HepG2 (cell line): ENCODE measurements around the gene HHATL. TPM values are rescaled to one million over a fixed set of nuclear protein-coding genes. Genes with fewer than 3 reads are reported as not detected.

Experiments used
- ATAC-seq: fragments of 200-7000 bp; cut with Tn5 transposase; 3 replicates; pipeline ENCODE4 v1.9.1; 2020; ENCODE audit warnings: mild to moderate bottlenecking, moderate library complexity
- BruUV-seq: library from RNA; stranded (reverse); fragments of 400-500 nt; replicated peaks from 2 replicates; lab custom pipeline; 2021; lab: Mats Ljungman, UMichigan
- CTCF ChIA-PET: fragments of 300-600 bp; formaldehyde crosslinking; extraction: SDS; loops from one replicate; lab custom pipeline; 2021; ENCODE audit warnings: low total read pairs, inconsistent platforms, low intra/inter-chr PET ratio; lab: Yijun Ruan, JAX
- POLR2A ChIA-PET: fragments of 350-600 bp; sonication (Branson Sonifier 250); formaldehyde crosslinking; loops from one replicate; lab custom pipeline; 2020; ENCODE audit warnings: antibody characterized with exemption, inconsistent platforms; lab: Yijun Ruan, JAX
- DNase-seq: peaks from one replicate; pipeline ENCODE4 v3.0.0-alpha.2; 2015; ENCODE audit warnings: low spot score
- FAIRE-seq: peaks from 3 replicates; lab custom pipeline; 2011; peaks lifted over from hg19 to GRCh38; lab: Jason Lieb, UNC
- H2AFZ ChIP-seq: one replicate; pipeline ENCODE4 v1.6.1; 2011; ENCODE audit warnings: low read length, inconsistent platforms
- H3K27ac ChIP-seq: fragments of 300-600 bp; 3 replicates; pipeline ENCODE4 v1.8.0; 2011; ENCODE audit warnings: mixed run types, mild to moderate bottlenecking, mixed read lengths, low read length, inconsistent platforms; ENCODE audit not compliant: insufficient read depth; ENCODE audit errors: extremely low read length
- H3K27me3 ChIP-seq, 2 experiments: fragments of 200-600 bp in 1 of 2; 2 replicates in 1 of 2; 3 replicates in 1 of 2; pipeline versions ENCODE4 v1.6.0 to v1.8.0; 2011; ENCODE audit warnings: low read length in 2 of 2, mild to moderate bottlenecking in 2 of 2, moderate library complexity in 2 of 2, inconsistent platforms in 1 of 2; ENCODE audit not compliant: insufficient read depth in 2 of 2, control insufficient read depth in 1 of 2
- H3K36me3 ChIP-seq, 2 experiments: fragments of 200-600 bp in 1 of 2; replicated peaks in 1 of 2; 2 replicates in 1 of 2; 3 replicates in 1 of 2; pipeline versions ENCODE4 v1.5.1 to v1.8.0; 2011; ENCODE audit warnings: low read length in 2 of 2, inconsistent platforms in 1 of 2; ENCODE audit not compliant: insufficient read depth in 2 of 2, control insufficient read depth in 1 of 2
- H3K4me1 ChIP-seq: 2 replicates; pipeline ENCODE4 v1.5.1; 2012; ENCODE audit warnings: low read length, inconsistent platforms; ENCODE audit not compliant: insufficient read depth
- H3K4me2 ChIP-seq: 2 replicates; pipeline ENCODE4 v1.6.0; 2011; ENCODE audit warnings: low read depth, low read length, inconsistent platforms
- H3K4me3 ChIP-seq, 3 experiments: fragments of 200-600 bp in 1 of 3; sonication (generic), shearing (Covaris generic) in 1 of 3; replicated peaks in 1 of 3; 2 replicates each; pipeline ENCODE4 v1.5.1; 2011 to 2016; ENCODE audit warnings: low read length in 3 of 3, inconsistent platforms in 2 of 3, low read depth in 2 of 3, mild to moderate bottlenecking in 2 of 3, control low read depth in 1 of 3, mixed read lengths in 1 of 3; ENCODE audit not compliant: insufficient read depth in 1 of 3
- H3K79me2 ChIP-seq: one replicate; pipeline ENCODE4 v1.6.1; 2011; ENCODE audit warnings: low read length, inconsistent platforms; ENCODE audit not compliant: insufficient read depth
- H3K9ac ChIP-seq: 2 replicates; pipeline ENCODE4 v1.6.0; 2011; ENCODE audit warnings: mild to moderate bottlenecking, low read depth, low read length, inconsistent platforms; ENCODE audit not compliant: insufficient read depth
- H3K9me3 ChIP-seq: 2 replicates; pipeline ENCODE4 v1.5.1; 2012; ENCODE audit warnings: mild to moderate bottlenecking, low read length
- H4K20me1 ChIP-seq: 2 replicates; pipeline ENCODE4 v1.6.0; 2011; ENCODE audit warnings: inconsistent platforms, mild to moderate bottlenecking, low read length, moderate library complexity; ENCODE audit not compliant: insufficient read depth
- ATF6 ChIP-seq: sonication (generic); formaldehyde crosslinking; conservative IDR thresholded peaks from 2 replicates; pipeline ENCODE4 v1.4.0; 2020; ENCODE audit warnings: missing genetic modification reagents
- CREB1 ChIP-seq, 2 experiments: fragments of 450-650 bp in 1 of 2; IDR thresholded peaks; 2 replicates each; pipeline ENCODE4 v1.6.1; 2016 to 2017; ENCODE audit warnings: control low read depth in 1 of 2, mild to moderate bottlenecking in 1 of 2, missing compliant biosample characterization in 1 of 2, missing genetic modification characterization in 1 of 2
- CSRNP2 ChIP-seq: sonication (generic); formaldehyde crosslinking; conservative IDR thresholded peaks from 2 replicates; pipeline ENCODE4 v1.8.0; 2022; ENCODE audit warnings: low read depth, missing genetic modification reagents
- IKZF4 ChIP-seq: sonication (generic); formaldehyde crosslinking; IDR thresholded peaks from 2 replicates; pipeline ENCODE4 v1.5.1; 2020; ENCODE audit warnings: borderline replicate concordance, mild to moderate bottlenecking, low read depth, missing genetic modification reagents; ENCODE audit errors: not compliant biosample characterization
- KLF15 ChIP-seq: sonication (generic); formaldehyde crosslinking; IDR thresholded peaks from 2 replicates; pipeline ENCODE4 v1.8.1; 2023; ENCODE audit warnings: borderline replicate concordance, mild to moderate bottlenecking, inconsistent platforms, missing genetic modification reagents, mixed read lengths
- MEF2D ChIP-seq: sonication (generic); formaldehyde crosslinking; IDR thresholded peaks from 2 replicates; pipeline ENCODE4 v1.5.1; 2020; ENCODE audit warnings: mild to moderate bottlenecking, missing genetic modification reagents
- NFKB2 ChIP-seq: sonication (generic); formaldehyde crosslinking; IDR thresholded peaks from 2 replicates; pipeline ENCODE4 v1.4.0; 2020; ENCODE audit warnings: missing genetic modification reagents, borderline replicate concordance
- SALL2 ChIP-seq: sonication (generic); formaldehyde crosslinking; IDR thresholded peaks from 2 replicates; pipeline ENCODE4 v1.8.1; 2023; ENCODE audit warnings: mild to moderate bottlenecking, missing genetic modification reagents, inconsistent platforms
- SP2 ChIP-seq: sonication (generic); formaldehyde crosslinking; IDR thresholded peaks from 2 replicates; pipeline ENCODE4 v1.5.1; 2020; ENCODE audit warnings: mild to moderate bottlenecking, missing genetic modification reagents
- THYN1 ChIP-seq: sonication (generic); formaldehyde crosslinking; IDR thresholded peaks from 2 replicates; pipeline ENCODE4 v1.8.1; 2023; ENCODE audit warnings: low read depth, mild to moderate bottlenecking, moderate library complexity, missing genetic modification reagents, borderline replicate concordance
- ZBTB1 ChIP-seq: sonication (generic); formaldehyde crosslinking; IDR thresholded peaks from 2 replicates; pipeline ENCODE4 v1.4.0; 2020; ENCODE audit warnings: missing genetic modification reagents, borderline replicate concordance
- ZNF230 ChIP-seq: sonication (generic); formaldehyde crosslinking; IDR thresholded peaks from 2 replicates; pipeline ENCODE4 v1.4.0; 2020; ENCODE audit warnings: mild to moderate bottlenecking, missing genetic modification reagents
- ZNF543 ChIP-seq: sonication (generic); formaldehyde crosslinking; IDR thresholded peaks from 2 replicates; pipeline ENCODE4 v1.4.0; 2020; ENCODE audit warnings: mild to moderate bottlenecking, missing genetic modification reagents
- ZNF768 ChIP-seq: sonication (generic); formaldehyde crosslinking; IDR thresholded peaks from 2 replicates; pipeline ENCODE4 v1.4.0; 2020; ENCODE audit warnings: missing genetic modification reagents
- ZNF784 ChIP-seq: sonication (generic); formaldehyde crosslinking; IDR thresholded peaks from 2 replicates; pipeline ENCODE4 v1.5.1; 2020; ENCODE audit warnings: missing genetic modification reagents, mild to moderate bottlenecking, borderline replicate concordance
- ZSCAN21 ChIP-seq: sonication (generic); formaldehyde crosslinking; IDR thresholded peaks from 2 replicates; pipeline ENCODE4 v1.8.0; 2022; ENCODE audit warnings: mild to moderate bottlenecking, missing genetic modification reagents, moderate library complexity, borderline replicate concordance
- WGBS: methylation state at CpG from one replicate; pipeline ENCODE4 v1.1.6; 2017; ENCODE audit warnings: low lambda C conversion rate; 5-methylcytosine and 5-hydroxymethylcytosine counted together
- in situ Hi-C: cut with HindIII; loops from 2 replicates; pipeline ENCODE4 v1.10.0; 2017; ENCODE audit warnings: low pct_unique_long_range_greater_than_20kb; ENCODE audit not compliant: extremely low pct_ligation_motif_present
- intact Hi-C: fragments of 100-400 bp; cut with micrococcal nuclease; formaldehyde crosslinking; loops from one replicate; pipeline ENCODE4 v1.10.0; 2022; ENCODE audit not compliant: unreplicated experiment
- polyA plus RNA-seq, 8 experiments: library from polyadenylated mRNA; depleted of rRNA in 3 of 8; stranded (reverse) in 7 of 8; unstranded in 1 of 8; fragments of >200 nt; fragmentation: Illumina TruSeq in 4 of 8; extraction: Trizol in 4 of 8; gene quantifications; 2 replicates each; pipeline versions ENCODE4 v1.2.1 to v1.2.3, GENCODE V29; 2011 to 2016; ENCODE audit warnings: low read depth in 4 of 8, missing spikeins in 1 of 8, mixed read lengths in 1 of 8; ENCODE audit not compliant: insufficient read depth in 1 of 8
- total RNA-seq, 5 experiments: library from RNA; depleted of rRNA; stranded (reverse); fragments of >200 nt; fragmentation: Illumina TruSeq; extraction: Trizol; gene quantifications; 2 replicates each; pipeline ENCODE4 v1.2.3, GENCODE V29; 2016; ENCODE audit warnings: low read depth in 1 of 5

The HHATL gene
- total and polyA plus RNA-seq, 2 of the 13 experiments (the other 11 are each of a cell fraction or from before 2014, with no cell fraction given), result 0.26 TPM; not detected in 1

GRCh38 chr3:42731476-42732195 is 29.0 kb upstream of the HHATL start:
- peak overlapping the region; percentile 33 for H3K9ac ChIP-seq
- intact Hi-C loops (loop anchor here (1.0 to 5.0 kb wide), 3 partner anchors 13 to 129 kb away; partner anchors contain the start of genes NKTR and ZBTB47), in situ Hi-C loops (no loop called here)
- CTCF ChIA-PET, result interaction anchor here (1.2 kb wide), 1 partner anchor 13 kb away, joined by 5 read pairs; no protein-coding TSS in a partner anchor
- no peaks in the 10 kb centered on the region for H3K79me2 ChIP-seq
- ATAC-seq (peak; percentile 1; the same call in 1 of the 3 replicates), FAIRE-seq (no peak), DNase-seq (no peak)
- 0 out of 6 replicates have a peak overlapping the region, but pooled peaks of 1 of the 3 experiments have one; percentile 14 for H3K4me3 ChIP-seq
- H3K36me3 ChIP-seq, result no peaks in the 10 kb centered on the region
- H3K27ac ChIP-seq, result peak overlapping the region; percentile 97
- 73% methylated on average over 4 of the region's 6 CpGs for WGBS
- H3K4me1 ChIP-seq, result peaks cover 64% of the 10 kb centered on the region
- POLR2A ChIA-PET, result interaction anchor here (1.1 to 2.7 kb wide), 8 partner anchors 8 to 131 kb away, joined by 4 to 18 read pairs (median 5); partner anchors contain the start of gene NKTR
- no peaks in the 10 kb centered on the region for H3K9me3 ChIP-seq
- no peak overlapping the region for H2AFZ ChIP-seq
- H4K20me1 ChIP-seq, result no peaks in the 10 kb centered on the region
- no peaks in the 10 kb centered on the region for H3K27me3 ChIP-seq
- peak overlapping the region; percentile 68 for H3K4me2 ChIP-seq
- TSS peak; percentile 73 for BruUV-seq
- TF ChIP-seq SALL2, result no peak
- TF ChIP-seq ATF6 (CRISPR knock-in tag), result no peak
- peak; percentile 5; the same call in 1 of the 2 replicates for TF ChIP-seq ZSCAN21 (CRISPR knock-in tag)
- TF ChIP-seq CSRNP2 (CRISPR knock-in tag), result no peak
- TF ChIP-seq KLF15 (CRISPR knock-in tag), result no peak
- 0 out of 2 replicates have a peak, but pooled peaks have one; percentile 10 for TF ChIP-seq THYN1 (CRISPR knock-in tag)
- TF ChIP-seq MEF2D, result no peak
- TF ChIP-seq CREB1 (IDR thresholded peaks at IDR 0.05), result no peak
- TF ChIP-seq CREB1 (CRISPR knock-in tag; IDR thresholded peaks at IDR 0.05), result no peak
- TF ChIP-seq ZNF768 (CRISPR knock-in tag), result peak; percentile 65; the same call in 1 of the 2 replicates
- TF ChIP-seq ZNF543 (CRISPR knock-in tag), result no peak
- TF ChIP-seq SP2 (CRISPR knock-in tag), result no peak
- no peak for TF ChIP-seq ZBTB1
- peak; percentile 40 for TF ChIP-seq IKZF4 (CRISPR knock-in tag)
- no peak for TF ChIP-seq ZNF230 (CRISPR knock-in tag)
- no peak for TF ChIP-seq ZNF784 (CRISPR knock-in tag)
- 0 out of 2 replicates have a peak, but pooled peaks have one; percentile 57 for TF ChIP-seq NFKB2 (CRISPR knock-in tag)
